Stimulated activated CD4-positive, alpha-beta T cell treated with anti-CD3 and anti-CD28 coated beads, Interleukin-15, amount 100 ng/mL, for 24 hours (primary cell): Measurements from ENCODE around the gene FAM184A.
"Not testable (repeated sequence)": the region's sequence is repeated elsewhere in the genome, so short reads cannot be mapped to it uniquely, and the experiment has no call there.

ENCODE experiments used
- DNase-seq: peaks from one replicate; pipeline ENCODE4 v3.0.0-alpha.2; 2020

Gene FAM184A

GRCh38 chr6:119006974-119007373 is 71.5 kb downstream of the FAM184A start:
- no peak for DNase-seq

- DNase-seq, result no peak
Observed at GRCh38 chr6:119002069-119002468, 76.4 kb downstream of the FAM184A start.

GRCh38 chr6:118999494-119000040 is 78.9 kb downstream of the FAM184A start:
- no peak for DNase-seq

- not testable (repeated sequence) for DNase-seq
Observed at GRCh38 chr6:118997426-118997825, 81.0 kb downstream of the FAM184A start.

- DNase-seq, result no peak
Observed at GRCh38 chr6:118996289-118996820, 82.1 kb downstream of the FAM184A start.

GRCh38 chr6:118993803-118994251 is 84.6 kb downstream of the FAM184A start:
- DNase-seq, result no peak

GRCh38 chr6:118993358-118993757 is 85.1 kb downstream of the FAM184A start:
- DNase-seq, result no peak

GRCh38 chr6:118992186-118992795 is 86.2 kb downstream of the FAM184A start:
- no peak for DNase-seq

GRCh38 chr6:118986312-118986711 is 92.2 kb downstream of the FAM184A start:
- DNase-seq, result no peak

GRCh38 chr6:118985123-118985830 is 93.2 kb downstream of the FAM184A start:
- DNase-seq, result no peak

- DNase-seq, result no peak
Observed at GRCh38 chr6:118984342-118984741, 94.1 kb downstream of the FAM184A start.

- DNase-seq, result no peak
Observed at GRCh38 chr6:118982575-118982911, 95.9 kb downstream of the FAM184A start.

GRCh38 chr6:118981884-118982574 is 96.4 kb downstream of the FAM184A start:
- no peak for DNase-seq

GRCh38 chr6:118980063-118980462 is 98.4 kb downstream of the FAM184A start:
- DNase-seq, result no peak

- DNase-seq, result no peak
Observed at GRCh38 chr6:118974790-118975189, 103.7 kb downstream of the FAM184A start.

GRCh38 chr6:118971682-118972081 is 106.8 kb downstream of the FAM184A start:
- DNase-seq, result no peak

GRCh38 chr6:118970866-118971265 is 107.6 kb downstream of the FAM184A start:
- no peak for DNase-seq

GRCh38 chr6:118968416-118968815 is 110.0 kb downstream of the FAM184A start:
- DNase-seq, result no peak

GRCh38 chr6:118967239-118967638 is 111.2 kb downstream of the FAM184A start:
- no peak for DNase-seq

GRCh38 chr6:118965843-118966370 is 112.6 kb downstream of the FAM184A start:
- DNase-seq, result no peak

GRCh38 chr6:118965371-118965770 is 113.1 kb downstream of the FAM184A start:
- DNase-seq, result no peak

GRCh38 chr6:118963003-118963402 is 115.5 kb downstream of the FAM184A start:
- DNase-seq, result no peak

GRCh38 chr6:118959903-118960302 is 118.6 kb downstream of the FAM184A start:
- DNase-seq, result no peak
